Trophoblast cell (in vitro differentiated cells and primary cell): ENCODE measurements around the gene PRSS1.

Experiments used
- DNase-seq, 2 donors: peaks; one replicate each; pipeline ENCODE4 v3.0.0-alpha.2; 2016
- H2AFZ ChIP-seq: 2 replicates; pipeline ENCODE4 v1.6.1; 2013; ENCODE audit warnings: low read length, moderate library complexity, mild to moderate bottlenecking; ENCODE audit not compliant: insufficient read depth, poor library complexity
- H2AK5ac ChIP-seq: 2 replicates; pipeline ENCODE4 v1.6.1; 2013; ENCODE audit warnings: mild to moderate bottlenecking, low read length
- H2BK120ac ChIP-seq: 2 replicates; pipeline ENCODE4 v1.6.1; 2013; ENCODE audit warnings: low read length, mild to moderate bottlenecking, moderate library complexity; ENCODE audit not compliant: insufficient read depth, poor library complexity
- H2BK12ac ChIP-seq: 2 replicates; pipeline ENCODE4 v1.6.1; 2013; ENCODE audit warnings: mild to moderate bottlenecking, low read length, moderate library complexity
- H2BK5ac ChIP-seq: 2 replicates; pipeline ENCODE4 v1.6.1; 2013; ENCODE audit warnings: low read length, low read depth, moderate library complexity, mild to moderate bottlenecking; ENCODE audit not compliant: poor library complexity
- H3K14ac ChIP-seq: 2 replicates; pipeline ENCODE4 v1.6.1; 2013; ENCODE audit warnings: mild to moderate bottlenecking, low read length
- H3K18ac ChIP-seq: 2 replicates; pipeline ENCODE4 v1.6.1; 2013; ENCODE audit warnings: mild to moderate bottlenecking, low read length
- H3K23ac ChIP-seq: 2 replicates; pipeline ENCODE4 v1.6.1; 2013; ENCODE audit warnings: low read length
- H3K27ac ChIP-seq: 2 replicates; pipeline ENCODE4 v1.5.1; 2013; ENCODE audit warnings: low read depth, mild to moderate bottlenecking, inconsistent platforms, low read length, moderate library complexity
- H3K27me3 ChIP-seq: 2 replicates; pipeline ENCODE4 v1.6.1; 2013; ENCODE audit warnings: inconsistent platforms, mild to moderate bottlenecking, low read length, moderate library complexity; ENCODE audit not compliant: insufficient read depth
- H3K36me3 ChIP-seq, 2 experiments: 1 replicate in 1 of 2; 2 replicates in 1 of 2; pipeline ENCODE4 v1.6.1; 2013; ENCODE audit warnings: low read length in 2 of 2, mild to moderate bottlenecking in 2 of 2, moderate library complexity in 1 of 2; ENCODE audit not compliant: insufficient read depth in 2 of 2, control insufficient read depth in 1 of 2
- H3K4ac ChIP-seq: 2 replicates; pipeline ENCODE4 v1.6.1; 2013; ENCODE audit warnings: low read depth, mild to moderate bottlenecking, low read length, moderate library complexity
- H3K4me1 ChIP-seq, 2 experiments: 1 replicate in 1 of 2; 2 replicates in 1 of 2; pipeline ENCODE4 v1.6.1; 2013; ENCODE audit warnings: low read length in 2 of 2, mild to moderate bottlenecking in 2 of 2, moderate library complexity in 1 of 2; ENCODE audit not compliant: insufficient read depth in 2 of 2, control insufficient read depth in 1 of 2
- H3K4me2 ChIP-seq: 2 replicates; pipeline ENCODE4 v1.6.1; 2013; ENCODE audit warnings: inconsistent platforms, mild to moderate bottlenecking, low read length, moderate library complexity
- H3K4me3 ChIP-seq: 2 replicates; pipeline ENCODE4 v1.5.1; 2013; ENCODE audit warnings: mild to moderate bottlenecking, low read depth, low read length, inconsistent platforms
- H3K79me1 ChIP-seq: one replicate; pipeline ENCODE4 v1.6.1; 2013; ENCODE audit warnings: low read length
- H3K79me2 ChIP-seq: 2 replicates; pipeline ENCODE4 v1.6.1; 2013; ENCODE audit warnings: low read length, mild to moderate bottlenecking; ENCODE audit not compliant: control insufficient read depth, insufficient read depth, poor library complexity
- H3K9ac ChIP-seq: 2 replicates; pipeline ENCODE4 v1.6.1; 2013; ENCODE audit warnings: mild to moderate bottlenecking, low read length
- H3K9me3 ChIP-seq: 2 replicates; pipeline ENCODE4 v1.6.1; 2013; ENCODE audit warnings: low read depth, mild to moderate bottlenecking, control low read depth, inconsistent platforms, low read length; ENCODE audit not compliant: insufficient read depth
- H4K12ac ChIP-seq: 2 replicates; pipeline ENCODE4 v1.6.1; 2013; ENCODE audit warnings: low read depth, mild to moderate bottlenecking, low read length, moderate library complexity
- H4K8ac ChIP-seq: 2 replicates; pipeline ENCODE4 v1.6.1; 2013; ENCODE audit warnings: low read depth, mild to moderate bottlenecking, low read length, moderate library complexity
- H4K91ac ChIP-seq: one replicate; pipeline ENCODE4 v1.6.1; 2013; ENCODE audit warnings: low read depth, mild to moderate bottlenecking, low read length, moderate library complexity
- WGBS: extraction: QIAGEN DNeasy Blood & Tissue Kit; methylation state at CpG from one replicate; pipeline ENCODE4 v1.1.7; 2013; ENCODE audit warnings: missing lambda C conversion rate; ENCODE audit not compliant: insufficient read length, insufficient coverage; ENCODE audit errors: extremely low coverage; 5-methylcytosine and 5-hydroxymethylcytosine counted together

Gene PRSS1

GRCh38 chr7:142792593-142792992 lies 43.3 kb downstream of the PRSS1 start:
- no peak for DNase-seq
- H3K79me2 ChIP-seq = peaks cover 2% of the 10 kb centered on the region
- H4K91ac ChIP-seq = no peak overlapping the region
- H3K4me3 ChIP-seq = no peak overlapping the region
- H3K27me3 ChIP-seq = peaks cover 21% of the 10 kb centered on the region
- no peak overlapping the region for H2BK12ac ChIP-seq
- no peak overlapping the region for H2AFZ ChIP-seq
- H3K14ac ChIP-seq = no peak overlapping the region
- H3K23ac ChIP-seq = no peak overlapping the region
- H3K18ac ChIP-seq = no peak overlapping the region
- H2BK5ac ChIP-seq = no peak overlapping the region
- H3K9ac ChIP-seq = no peak overlapping the region
- H3K79me1 ChIP-seq = no peaks in the 10 kb centered on the region
- H3K27ac ChIP-seq = no peak overlapping the region
- H3K9me3 ChIP-seq = peaks cover 3% of the 10 kb centered on the region
- no peak overlapping the region for H3K4ac ChIP-seq
- H3K4me1 ChIP-seq = peaks cover 7 to 14% of the 10 kb centered on the region in 2 experiments
- H3K4me2 ChIP-seq = no peak overlapping the region
- H2AK5ac ChIP-seq = no peak overlapping the region
- H4K8ac ChIP-seq = no peak overlapping the region
- H3K36me3 ChIP-seq = no peaks in the 10 kb centered on the region
- no peak overlapping the region for H4K12ac ChIP-seq
- no CpG with 5 or more reads among the region's 2 CpGs for WGBS
- H2BK120ac ChIP-seq = no peak overlapping the region

GRCh38 chr7:142793156-142793555 lies 43.9 kb downstream of the PRSS1 start:
- Histone ChIP-seq H4K91ac (no peak overlapping the region), H3K18ac (no peak overlapping the region), H3K36me3 (no peaks in the 10 kb centered on the region), H3K27ac (no peak overlapping the region), H2BK5ac (no peak overlapping the region), H3K79me2 (peaks cover 2% of the 10 kb centered on the region), H2AFZ (no peak overlapping the region), H3K27me3 (peaks cover 26% of the 10 kb centered on the region), H4K8ac (no peak overlapping the region), H3K9me3 (peaks cover 4% of the 10 kb centered on the region), H2BK120ac (no peak overlapping the region), H3K4me2 (no peak overlapping the region), H3K23ac (no peak overlapping the region), H3K9ac (no peak overlapping the region), H3K4ac (no peak overlapping the region), H2BK12ac (no peak overlapping the region), H3K4me1 (peaks cover 9 to 14% of the 10 kb centered on the region in 2 experiments), H3K79me1 (no peaks in the 10 kb centered on the region), H3K14ac (no peak overlapping the region), H4K12ac (no peak overlapping the region), H2AK5ac (no peak overlapping the region), H3K4me3 (no peak overlapping the region)
- DNase-seq = peak in 1 of 2 donors; percentile 13
- WGBS = no CpG with 5 or more reads among the region's 5 CpGs

GRCh38 chr7:142795339-142795863 lies 46.1 kb downstream of the PRSS1 start:
- H3K9me3 ChIP-seq = peaks cover 4% of the 10 kb centered on the region
- no peak overlapping the region for H3K9ac ChIP-seq
- H2AK5ac ChIP-seq = no peak overlapping the region
- H3K23ac ChIP-seq = no peak overlapping the region
- no peak for DNase-seq
- peaks cover 2% of the 10 kb centered on the region for H3K79me2 ChIP-seq
- peaks cover 27% of the 10 kb centered on the region for H3K27me3 ChIP-seq
- no peak overlapping the region for H2BK120ac ChIP-seq
- H4K12ac ChIP-seq = no peak overlapping the region
- no peak overlapping the region for H4K91ac ChIP-seq
- H3K4me3 ChIP-seq = peak overlapping the region; percentile 21
- no peak overlapping the region for H3K4ac ChIP-seq
- H2BK12ac ChIP-seq = no peak overlapping the region
- no peaks in the 10 kb centered on the region for H3K36me3 ChIP-seq
- H3K79me1 ChIP-seq = no peaks in the 10 kb centered on the region
- H3K27ac ChIP-seq = no peak overlapping the region
- H3K18ac ChIP-seq = no peak overlapping the region
- H3K4me2 ChIP-seq = no peak overlapping the region
- H2BK5ac ChIP-seq = no peak overlapping the region
- no peak overlapping the region for H3K14ac ChIP-seq
- H3K4me1 ChIP-seq = peaks cover 9 to 14% of the 10 kb centered on the region in 2 experiments
- no peak overlapping the region for H2AFZ ChIP-seq
- no peak overlapping the region for H4K8ac ChIP-seq
- no CpG with 5 or more reads among the region's 5 CpGs for WGBS

GRCh38 chr7:142796001-142796500 lies 46.8 kb downstream of the PRSS1 start:
- H3K14ac ChIP-seq = no peak overlapping the region
- peaks cover 4% of the 10 kb centered on the region for H3K9me3 ChIP-seq
- H3K4ac ChIP-seq = no peak overlapping the region
- no peak overlapping the region for H2BK120ac ChIP-seq
- no peak overlapping the region for H3K9ac ChIP-seq
- H3K4me2 ChIP-seq = peak overlapping the region; percentile 59
- no peak overlapping the region for H2AFZ ChIP-seq
- no peak overlapping the region for H3K27ac ChIP-seq
- H3K27me3 ChIP-seq = peaks cover 27% of the 10 kb centered on the region
- H4K91ac ChIP-seq = peak overlapping the region; percentile 10
- no peaks in the 10 kb centered on the region for H3K36me3 ChIP-seq
- H4K8ac ChIP-seq = no peak overlapping the region
- no peak overlapping the region for H2BK5ac ChIP-seq
- H3K79me1 ChIP-seq = no peaks in the 10 kb centered on the region
- H3K4me3 ChIP-seq = peak overlapping the region; percentile 10
- no peak overlapping the region for H4K12ac ChIP-seq
- H2AK5ac ChIP-seq = no peak overlapping the region
- peaks cover 2% of the 10 kb centered on the region for H3K79me2 ChIP-seq
- no peak overlapping the region for H2BK12ac ChIP-seq
- no peak overlapping the region for H3K18ac ChIP-seq
- H3K4me1 ChIP-seq = peaks cover 9 to 14% of the 10 kb centered on the region in 2 experiments
- WGBS = no CpG with 5 or more reads among the region's 9 CpGs
- no peak for DNase-seq
- H3K23ac ChIP-seq = no peak overlapping the region
